Fibroblast of lung (primary cell): ENCODE measurements around the gene GLA.
A peak's percentile ranks its signal among the peaks of the same experiment; 100 is the strongest.

Source experiments
- EZH2 ChIP-seq: IDR thresholded peaks from 2 replicates; pipeline ENCODE4 v1.5.1; 2012; ENCODE audit warnings: low read length, control low read depth, mild to moderate bottlenecking; ENCODE audit errors: missing control alignments
- TF ChIP-seq, protein P1 (sequence below), 2 donors: IDR thresholded peaks in 1 of 2; conservative IDR thresholded peaks in 1 of 2; 1 replicate in 1 of 2; 2 replicates in 1 of 2; pipeline ENCODE4 v1.5.1; 2011 to 2012; ENCODE audit warnings: low read length in 2 of 2, control low read depth in 1 of 2, inconsistent platforms in 1 of 2, low read depth in 1 of 2, mild to moderate bottlenecking in 1 of 2

DNA sequence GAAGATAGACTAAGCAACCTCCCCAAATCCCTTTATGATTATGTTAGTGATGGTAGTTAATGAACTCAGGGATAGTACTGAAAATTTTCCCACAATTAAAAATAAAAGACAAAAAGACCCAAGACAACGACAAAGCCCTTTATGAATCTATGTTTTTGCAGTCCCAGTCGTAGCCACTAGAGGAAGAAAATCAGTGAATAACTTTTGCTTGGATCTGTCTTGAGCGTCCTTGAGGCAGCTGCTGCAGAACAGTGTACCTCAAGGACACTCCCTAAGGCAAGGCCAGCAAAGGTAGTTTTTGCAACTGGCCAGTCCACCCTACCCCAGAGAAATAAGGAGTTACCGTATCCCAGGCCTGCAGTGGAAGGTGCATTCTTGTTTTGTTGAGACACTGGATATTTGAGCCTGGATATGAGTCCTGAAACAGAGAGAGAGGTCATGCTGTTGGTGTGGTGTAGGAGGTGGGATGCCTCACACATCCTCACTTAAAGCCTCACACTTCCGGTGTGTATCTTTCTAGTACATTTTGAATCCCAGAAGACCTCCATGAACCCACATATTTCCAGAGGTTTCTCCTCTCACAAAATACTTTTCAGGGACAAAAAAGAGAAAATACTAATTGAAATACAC, 50.4 kb downstream of the GLA start:
- no peak for TF ChIP-seq EZH2
- TF ChIP-seq, protein P1, sequence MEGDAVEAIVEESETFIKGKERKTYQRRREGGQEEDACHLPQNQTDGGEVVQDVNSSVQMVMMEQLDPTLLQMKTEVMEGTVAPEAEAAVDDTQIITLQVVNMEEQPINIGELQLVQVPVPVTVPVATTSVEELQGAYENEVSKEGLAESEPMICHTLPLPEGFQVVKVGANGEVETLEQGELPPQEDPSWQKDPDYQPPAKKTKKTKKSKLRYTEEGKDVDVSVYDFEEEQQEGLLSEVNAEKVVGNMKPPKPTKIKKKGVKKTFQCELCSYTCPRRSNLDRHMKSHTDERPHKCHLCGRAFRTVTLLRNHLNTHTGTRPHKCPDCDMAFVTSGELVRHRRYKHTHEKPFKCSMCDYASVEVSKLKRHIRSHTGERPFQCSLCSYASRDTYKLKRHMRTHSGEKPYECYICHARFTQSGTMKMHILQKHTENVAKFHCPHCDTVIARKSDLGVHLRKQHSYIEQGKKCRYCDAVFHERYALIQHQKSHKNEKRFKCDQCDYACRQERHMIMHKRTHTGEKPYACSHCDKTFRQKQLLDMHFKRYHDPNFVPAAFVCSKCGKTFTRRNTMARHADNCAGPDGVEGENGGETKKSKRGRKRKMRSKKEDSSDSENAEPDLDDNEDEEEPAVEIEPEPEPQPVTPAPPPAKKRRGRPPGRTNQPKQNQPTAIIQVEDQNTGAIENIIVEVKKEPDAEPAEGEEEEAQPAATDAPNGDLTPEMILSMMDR (conservative IDR thresholded peaks at IDR 0.05 in 1 of 2, IDR thresholded peaks at IDR 0.05 in 1 of 2; ENCODE audit: low read depth in 1 of 2, low read length in 2 of 2), result peak; percentile 28 to 42
